HG02981 (cell line): ENCODE data around the gene ZNF146.
"Not testable (repeated sequence)": the region's sequence is repeated elsewhere in the genome, so short reads cannot be mapped to it uniquely, and the experiment has no call there.

Experiments used
- ATAC-seq: cut with Tn5 transposase; IDR thresholded peaks from one replicate; pipeline ENCODE4 v1.9.1; 2021; ENCODE audit warnings: mild to moderate bottlenecking, moderate library complexity; ENCODE audit not compliant: unreplicated experiment

ZNF146 gene

GRCh38 chr19:36233626-36234025 lies 18.7 kb downstream of the ZNF146 start:
- ATAC-seq, result not testable (repeated sequence)

DNA sequence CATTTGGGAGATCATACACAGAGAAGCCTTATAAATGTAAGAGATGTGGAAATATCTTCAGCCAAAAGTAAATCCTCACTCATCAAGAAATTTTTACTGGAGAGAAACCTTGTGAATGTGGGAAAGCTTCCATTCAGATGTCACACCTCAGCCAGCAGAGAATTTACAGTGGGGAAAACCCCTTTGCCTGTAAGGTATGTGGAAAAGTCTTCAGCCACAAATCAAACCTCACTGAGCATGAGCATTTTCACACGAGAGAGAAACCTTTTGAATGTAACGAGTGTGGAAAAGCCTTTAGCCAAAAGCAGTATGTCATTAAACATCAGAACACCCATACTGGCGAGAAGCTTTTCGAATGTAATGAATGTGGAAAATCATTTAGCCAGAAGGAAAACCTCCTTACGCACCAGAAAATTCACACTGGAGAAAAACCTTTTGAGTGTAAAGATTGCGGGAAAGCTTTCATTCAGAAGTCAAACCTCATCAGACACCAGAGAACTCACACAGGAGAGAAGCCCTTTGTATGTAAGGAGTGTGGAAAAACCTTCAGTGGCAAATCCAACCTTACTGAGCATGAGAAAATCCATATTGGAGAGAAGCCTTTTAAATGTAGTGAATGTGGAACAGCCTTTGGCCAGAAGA lies 21.5 kb downstream of the ZNF146 start:
- no peak for ATAC-seq

- no peak for ATAC-seq
These were observed 22.0 kb downstream of the ZNF146 start for GRCh38 chr19:36236946-36237310.

DNA sequence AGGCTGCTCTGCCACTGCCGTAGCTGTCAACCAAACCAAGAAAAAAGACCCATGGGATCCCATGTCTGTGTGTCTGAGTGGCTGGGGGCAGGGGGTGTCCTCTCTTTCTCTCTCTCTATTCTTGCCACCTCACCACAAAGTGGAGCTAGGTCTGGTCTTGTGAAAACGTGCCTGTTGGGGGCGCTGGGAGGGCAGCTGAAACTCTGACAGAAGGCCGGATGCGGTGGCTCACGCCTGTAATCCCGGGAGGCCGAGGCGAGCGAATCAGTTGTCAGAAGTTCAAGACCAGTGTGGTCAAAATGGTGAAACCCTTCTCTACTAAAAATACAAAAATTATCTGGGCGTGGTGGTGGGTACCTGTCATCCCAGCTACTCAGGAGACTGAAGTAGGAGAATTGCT lies 29.2 kb downstream of the ZNF146 start:
- no peak for ATAC-seq

- ATAC-seq, result no peak
These were observed 30.5 kb downstream of the ZNF146 start for GRCh38 chr19:36245210-36246005.

- no peak for ATAC-seq
These were observed 31.1 kb downstream of the ZNF146 start for GRCh38 chr19:36246006-36246481.

- ATAC-seq, result no peak
These were observed 37.1 kb downstream of the ZNF146 start for GRCh38 chr19:36252047-36252446.

GRCh38 chr19:36254848-36255247 lies 39.9 kb downstream of the ZNF146 start:
- ATAC-seq, result no peak

DNA sequence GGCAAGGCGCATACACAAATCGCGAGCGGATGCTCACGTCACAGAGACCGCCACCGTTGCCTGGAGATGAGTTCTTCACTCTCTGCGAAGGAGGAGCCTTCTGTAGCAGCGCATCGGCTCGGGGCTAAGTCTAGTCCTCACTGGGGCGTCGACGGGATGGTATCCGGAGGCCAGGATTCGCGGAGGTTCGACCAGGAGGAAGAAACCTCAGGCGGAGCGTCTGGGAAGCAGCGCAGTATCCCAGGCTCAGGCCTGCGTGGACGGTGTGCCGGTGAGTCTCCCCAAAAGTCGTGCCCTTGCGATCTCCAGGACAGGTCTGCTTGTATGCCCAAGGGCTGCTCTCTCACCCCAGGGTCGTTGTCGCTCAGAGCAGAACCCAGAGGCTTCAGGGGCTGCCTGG lies 40.4 kb downstream of the ZNF146 start:
- no peak for ATAC-seq

DNA sequence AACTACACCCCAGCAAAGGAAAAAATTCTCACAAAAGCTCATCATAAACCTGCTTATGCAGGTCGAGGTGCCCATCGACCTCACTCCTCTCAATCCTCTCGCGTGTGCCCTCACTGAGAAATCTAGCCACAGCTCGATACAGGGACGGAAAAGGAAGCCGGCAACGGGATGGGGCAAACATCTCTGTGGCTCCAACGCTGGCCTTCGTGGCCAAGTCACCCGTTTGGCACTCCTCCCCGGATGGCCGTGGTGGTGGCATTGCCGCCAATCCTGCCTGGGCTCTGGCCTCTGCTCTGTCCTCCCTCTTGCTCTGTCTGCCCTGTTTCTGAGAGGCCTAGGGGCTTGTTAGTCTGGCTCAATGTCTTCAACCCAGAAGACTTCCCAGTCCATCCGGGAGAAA lies 41.2 kb downstream of the ZNF146 start:
- ATAC-seq, result no peak

GRCh38 chr19:36256853-36257519 lies 42.1 kb downstream of the ZNF146 start:
- ATAC-seq, result no peak

GRCh38 chr19:36257520-36257876 lies 42.6 kb downstream of the ZNF146 start:
- no peak for ATAC-seq

DNA sequence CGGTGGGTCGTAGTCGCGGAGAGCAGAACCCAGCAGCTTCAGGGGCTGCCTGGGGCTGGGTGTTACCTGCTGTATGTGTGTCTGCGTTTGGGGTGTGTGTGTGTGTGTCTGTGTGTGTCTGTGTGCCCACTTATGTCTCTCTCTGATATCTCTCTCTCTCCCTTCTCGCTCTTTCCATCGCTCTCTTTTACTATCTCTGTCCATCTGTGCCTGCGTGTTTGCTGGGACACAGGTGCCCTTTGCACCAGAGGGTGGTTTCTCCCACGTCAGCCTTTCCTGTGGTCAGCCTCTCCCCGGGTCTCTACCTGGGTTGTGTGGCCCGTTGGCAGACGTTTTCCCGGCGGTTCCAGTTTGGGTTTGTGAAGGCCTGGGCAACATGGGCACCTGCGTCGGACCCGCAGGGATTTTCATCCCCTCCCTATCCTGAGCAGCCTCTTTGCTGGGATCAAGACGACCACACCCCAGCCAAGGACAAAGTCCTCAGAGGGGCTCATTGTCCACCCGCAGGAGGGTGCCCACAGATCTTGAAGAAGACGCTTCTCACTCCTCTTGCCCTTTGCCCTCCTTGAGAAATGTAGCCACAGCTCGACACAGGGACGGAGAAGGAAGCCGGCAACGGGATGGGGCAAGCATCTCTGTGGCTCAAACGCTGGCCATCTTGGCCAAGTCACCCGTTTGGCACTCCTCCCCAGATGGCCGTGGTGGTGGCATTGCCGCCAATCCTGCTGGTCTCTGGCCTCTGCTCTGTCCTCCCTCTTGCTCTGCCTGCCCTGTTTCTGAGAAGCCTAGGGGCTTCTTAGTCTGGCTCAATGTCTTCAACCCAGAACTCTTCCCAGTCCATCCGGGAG lies 43.3 kb downstream of the ZNF146 start:
- no peak for ATAC-seq

DNA sequence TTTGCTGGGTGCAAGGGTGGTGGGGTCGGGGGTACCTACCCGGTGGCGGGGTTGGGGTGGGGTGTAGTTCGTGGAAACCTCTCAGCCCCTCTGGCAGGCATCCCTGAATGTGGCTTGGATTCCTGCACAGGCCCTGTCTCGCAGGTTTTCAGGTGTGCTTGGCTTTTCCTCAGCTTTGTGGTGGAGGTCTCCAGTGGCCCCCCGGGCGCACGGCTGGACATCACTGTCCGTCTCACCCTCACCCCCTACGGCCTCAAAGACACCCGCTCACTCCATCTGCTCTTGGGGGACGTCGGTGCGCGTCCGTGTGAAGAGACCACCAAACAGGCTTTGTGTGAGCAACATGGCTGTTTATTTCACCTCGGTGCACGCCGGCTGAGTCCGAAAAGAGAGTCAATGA lies 44.3 kb downstream of the ZNF146 start:
- no peak for ATAC-seq

GRCh38 chr19:36265064-36265463 lies 50.2 kb downstream of the ZNF146 start:
- ATAC-seq, result no peak

GRCh38 chr19:36265856-36266374 lies 51.0 kb downstream of the ZNF146 start:
- no peak for ATAC-seq

DNA sequence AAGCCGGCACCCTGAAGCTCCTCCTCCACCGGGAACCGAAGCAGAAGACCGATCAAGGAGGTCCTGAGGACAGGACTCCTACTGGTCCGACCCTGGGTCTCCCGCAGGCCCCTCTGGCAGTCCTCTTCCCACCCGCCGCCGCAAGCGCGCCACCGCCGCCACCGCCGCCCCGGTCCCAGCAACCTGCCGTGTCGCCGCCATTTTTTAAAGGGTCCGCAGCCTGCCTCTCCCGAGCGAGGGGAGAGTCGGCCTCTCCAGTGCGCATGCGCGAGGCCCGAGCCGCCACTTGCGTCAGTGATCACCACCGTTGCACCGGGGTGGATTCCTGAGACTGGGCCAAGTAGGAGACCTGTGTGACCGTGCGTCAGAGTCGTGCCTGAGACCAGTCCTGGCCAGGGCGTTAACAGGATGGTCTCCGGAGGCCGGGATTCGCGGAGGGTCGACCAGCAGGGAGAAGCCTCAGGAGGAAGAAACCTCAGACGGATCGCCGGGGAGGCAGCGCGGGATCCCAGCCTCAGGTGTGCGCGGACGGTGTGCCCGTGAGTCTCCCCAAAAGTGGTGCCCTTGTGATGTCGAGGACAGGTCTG lies 51.6 kb downstream of the ZNF146 start:
- no peak for ATAC-seq

GRCh38 chr19:36267061-36267845 lies 52.3 kb downstream of the ZNF146 start:
- no peak for ATAC-seq

GRCh38 chr19:36268081-36268480 lies 53.2 kb downstream of the ZNF146 start:
- not testable (repeated sequence) for ATAC-seq

GRCh38 chr19:36268591-36268990 lies 53.7 kb downstream of the ZNF146 start:
- not testable (repeated sequence) for ATAC-seq
